HG03354 (cell line): ENCODE data around the gene CNTLN.
A peak's percentile ranks its signal among the peaks of the same experiment; 100 is the strongest.
"Not testable (repeated sequence)": the region's sequence is repeated elsewhere in the genome, so short reads cannot be mapped to it uniquely, and the experiment has no call there.

Experiments
- ATAC-seq: cut with Tn5 transposase; IDR thresholded peaks from one replicate; pipeline ENCODE4 v1.9.1; 2021; ENCODE audit warnings: mild to moderate bottlenecking; ENCODE audit not compliant: unreplicated experiment, poor library complexity, severe bottlenecking

Gene CNTLN

GRCh38 chr9:17484906-17485305, 350.1 kb downstream of the CNTLN start:
- no peak for ATAC-seq

- ATAC-seq, result no peak
Measured at GRCh38 chr9:17486396-17486795, 351.6 kb downstream of the CNTLN start.

GRCh38 chr9:17487467-17487866, 352.6 kb downstream of the CNTLN start:
- no peak for ATAC-seq

- no peak for ATAC-seq
Measured at GRCh38 chr9:17488662-17489061, 353.8 kb downstream of the CNTLN start.

- ATAC-seq, result no peak
Measured at GRCh38 chr9:17490110-17490509, 355.3 kb downstream of the CNTLN start.

GRCh38 chr9:17491780-17492179, 356.9 kb downstream of the CNTLN start:
- ATAC-seq, result no peak

GRCh38 chr9:17503196-17503595, 368.4 kb downstream of the CNTLN start:
- ATAC-seq, result no peak

GRCh38 chr9:17509151-17509550, 374.3 kb downstream of the CNTLN start:
- no peak for ATAC-seq

GRCh38 chr9:17509701-17510100, 374.9 kb downstream of the CNTLN start:
- ATAC-seq, result no peak

- ATAC-seq, result no peak
Measured at GRCh38 chr9:17519761-17520160, 384.9 kb downstream of the CNTLN start.

GRCh38 chr9:17520268-17521064, 385.6 kb downstream of the CNTLN start:
- no peak for ATAC-seq

- ATAC-seq, result no peak
Measured at GRCh38 chr9:17521100-17521855, 386.4 kb downstream of the CNTLN start.

- not testable (repeated sequence) for ATAC-seq
Measured at GRCh38 chr9:17526726-17527125, 391.9 kb downstream of the CNTLN start.

GRCh38 chr9:17528859-17529258, 394.0 kb downstream of the CNTLN start:
- ATAC-seq, result no peak

GRCh38 chr9:17531642-17532254, 396.9 kb downstream of the CNTLN start:
- ATAC-seq, result peak; percentile 97

- no peak for ATAC-seq
Measured at GRCh38 chr9:17532461-17532860, 397.6 kb downstream of the CNTLN start.

- no peak for ATAC-seq
Measured at GRCh38 chr9:17535176-17535575, 400.3 kb downstream of the CNTLN start.

- ATAC-seq, result no peak
Measured at GRCh38 chr9:17536027-17536426, 401.2 kb downstream of the CNTLN start.

- ATAC-seq, result no peak
Measured at GRCh38 chr9:17551023-17551422, 416.2 kb downstream of the CNTLN start.
